ENCODE data around the gene TMC1.
"Not testable (repeated sequence)": the region's sequence is repeated elsewhere in the genome, so short reads cannot be mapped to it uniquely, and the experiment has no call there.

The TMC1 gene

GRCh38 chr9:72855321-72855720 lies 333.9 kb downstream of the TMC1 start:
- no peak overlapping the region for H3K27ac Mint-ChIP-seq
- no peaks in the 10 kb centered on the region for H3K36me3 Mint-ChIP-seq
- H3K4me3 Mint-ChIP-seq = no peak overlapping the region
- H3K27me3 Mint-ChIP-seq = peaks cover 0 to 5% of the 10 kb centered on the region in 2 donors
- peaks cover 5% of the 10 kb centered on the region in 2 donors for H3K4me1 Mint-ChIP-seq
- no peak for ATAC-seq (replicated peaks)
- no peak for DNase-seq
- H3K9me3 Mint-ChIP-seq = peaks cover 2 to 4% of the 10 kb centered on the region in 2 donors

- Mint-ChIP-seq H3K27ac (no peak overlapping the region), H3K9me3 (peaks cover 2 to 4% of the 10 kb centered on the region in 2 donors), H3K36me3 (no peaks in the 10 kb centered on the region), H3K27me3 (peaks cover 0 to 5% of the 10 kb centered on the region in 2 donors), H3K4me3 (no peak overlapping the region), H3K4me1 (peaks cover 5% of the 10 kb centered on the region in 2 donors)
- ATAC-seq (replicated peaks) = no peak
- DNase-seq = no peak
These were observed 334.6 kb downstream of the TMC1 start for GRCh38 chr9:72855890-72856523.

DNA sequence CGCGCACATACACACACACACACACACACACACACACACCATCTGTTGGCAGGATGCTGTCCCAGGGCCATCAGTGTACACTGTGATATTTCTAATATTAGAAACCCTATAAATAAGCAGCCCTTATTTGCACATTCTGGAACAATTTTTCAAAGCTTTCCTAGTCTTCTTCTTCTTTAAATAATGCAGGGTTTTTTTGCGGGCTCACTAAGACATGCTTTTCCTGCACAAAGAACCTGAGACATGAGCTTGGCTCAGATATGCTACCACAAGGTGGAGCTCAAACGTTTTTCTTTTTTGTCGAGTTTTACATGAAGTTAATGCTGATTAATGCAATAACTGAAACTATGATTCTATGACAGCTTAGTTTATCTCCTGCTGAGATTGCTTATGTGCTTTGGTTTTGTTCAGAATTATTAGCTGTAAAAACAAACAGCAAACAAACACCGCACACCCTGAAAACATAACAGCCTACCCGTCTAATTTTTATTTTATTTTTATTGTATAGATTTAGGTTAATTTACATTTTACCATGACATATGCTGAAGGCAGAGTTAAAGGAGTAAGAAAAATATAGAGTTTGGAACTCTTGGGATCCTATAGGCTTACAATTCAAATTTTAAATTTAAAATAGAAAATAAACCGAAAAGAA lies 335.7 kb downstream of the TMC1 start:
- DNase-seq (no peak), ATAC-seq (replicated peaks) (peak; percentile 57 to 60)
- no peaks in the 10 kb centered on the region for H3K27me3 Mint-ChIP-seq

DNA sequence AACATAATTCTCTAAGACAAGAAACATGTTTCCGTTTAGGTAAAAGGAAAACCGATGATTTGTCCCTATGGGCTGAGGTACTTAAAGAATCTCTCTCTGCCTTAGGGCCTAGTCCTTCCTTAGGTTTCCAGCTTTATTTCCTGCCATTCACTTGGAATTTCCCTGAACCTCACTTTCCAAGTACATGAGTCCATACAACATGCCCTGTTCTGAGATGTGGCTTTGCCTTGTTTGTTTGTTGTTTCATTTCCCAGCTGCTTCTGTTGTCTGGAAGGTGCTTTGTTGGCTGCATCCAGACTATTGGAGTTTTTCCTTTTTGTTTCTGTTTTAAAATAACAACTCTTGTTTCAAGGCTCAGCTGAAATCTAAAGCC lies 336.2 kb downstream of the TMC1 start:
- ATAC-seq (replicated peaks) (no peak), DNase-seq (no peak)
- H3K36me3 Mint-ChIP-seq = no peaks in the 10 kb centered on the region
- no peaks in the 10 kb centered on the region for H3K9me3 Mint-ChIP-seq
- no peak overlapping the region for H3K4me3 Mint-ChIP-seq
- no peak overlapping the region for H3K27ac Mint-ChIP-seq
- H3K4me1 Mint-ChIP-seq = peaks cover 8 to 12% of the 10 kb centered on the region in 2 donors
- no peaks in the 10 kb centered on the region for H3K27me3 Mint-ChIP-seq

More for the DNA sequence above, 335.7 kb downstream of the TMC1 start:
- Mint-ChIP-seq H3K4me3 (no peak overlapping the region), H3K9me3 (no peaks in the 10 kb centered on the region), H3K4me1 (peaks cover 5 to 7% of the 10 kb centered on the region in 2 donors), H3K36me3 (no peaks in the 10 kb centered on the region), H3K27ac (no peak overlapping the region)

DNA sequence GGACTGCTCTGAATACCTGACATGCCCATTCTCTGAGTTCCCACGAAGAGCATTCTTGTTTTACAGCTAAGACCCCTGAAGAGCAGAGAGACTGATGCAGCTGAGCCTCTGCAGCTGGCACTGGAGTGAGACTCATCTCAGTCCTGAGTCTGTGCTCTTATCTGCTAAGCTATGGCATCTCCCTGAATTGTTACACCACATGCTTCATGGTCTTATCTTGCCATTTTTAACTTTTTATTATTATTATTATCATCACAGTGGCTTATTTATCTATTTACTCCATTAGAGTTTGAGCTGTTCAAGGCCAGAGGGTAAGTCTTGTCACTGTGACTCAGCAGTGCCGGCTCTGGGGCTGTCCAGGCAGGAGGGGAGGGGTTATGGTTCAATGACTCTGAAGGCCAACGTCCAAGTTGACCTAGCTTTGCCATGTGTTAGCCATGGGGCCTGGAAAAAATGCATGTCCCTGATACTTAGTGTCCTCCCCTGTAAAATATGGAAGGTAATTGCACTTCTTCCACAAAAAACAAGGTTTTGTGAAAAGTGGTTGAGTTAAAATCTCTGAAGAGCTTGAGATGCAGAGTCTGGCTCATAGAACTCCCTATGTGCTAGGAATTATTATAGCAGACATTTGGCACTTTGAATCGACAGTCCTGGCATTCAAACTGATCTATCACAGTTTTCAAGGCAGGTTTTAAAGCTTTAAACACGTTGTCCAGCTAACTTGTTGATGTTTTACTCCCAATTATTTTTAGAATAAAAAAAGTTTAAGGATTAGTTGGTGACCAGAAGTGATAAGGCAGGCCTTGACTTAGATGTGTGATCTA lies 336.9 kb downstream of the TMC1 start:
- ATAC-seq (replicated peaks) = no peak
- Mint-ChIP-seq H3K4me1 (peaks cover 11 to 19% of the 10 kb centered on the region in 2 donors), H3K27ac (no peak overlapping the region), H3K9me3 (no peaks in the 10 kb centered on the region), H3K27me3 (no peaks in the 10 kb centered on the region), H3K4me3 (no peak overlapping the region), H3K36me3 (no peaks in the 10 kb centered on the region)
- no peak for DNase-seq

GRCh38 chr9:72862788-72863187 lies 341.4 kb downstream of the TMC1 start:
- not testable (repeated sequence) for H3K9me3 Mint-ChIP-seq; H3K27ac Mint-ChIP-seq; H3K27me3 Mint-ChIP-seq; ATAC-seq (replicated peaks); H3K36me3 Mint-ChIP-seq; H3K4me3 Mint-ChIP-seq; DNase-seq
- peaks cover 10 to 30% of the 10 kb centered on the region in 2 donors for H3K4me1 Mint-ChIP-seq

DNA sequence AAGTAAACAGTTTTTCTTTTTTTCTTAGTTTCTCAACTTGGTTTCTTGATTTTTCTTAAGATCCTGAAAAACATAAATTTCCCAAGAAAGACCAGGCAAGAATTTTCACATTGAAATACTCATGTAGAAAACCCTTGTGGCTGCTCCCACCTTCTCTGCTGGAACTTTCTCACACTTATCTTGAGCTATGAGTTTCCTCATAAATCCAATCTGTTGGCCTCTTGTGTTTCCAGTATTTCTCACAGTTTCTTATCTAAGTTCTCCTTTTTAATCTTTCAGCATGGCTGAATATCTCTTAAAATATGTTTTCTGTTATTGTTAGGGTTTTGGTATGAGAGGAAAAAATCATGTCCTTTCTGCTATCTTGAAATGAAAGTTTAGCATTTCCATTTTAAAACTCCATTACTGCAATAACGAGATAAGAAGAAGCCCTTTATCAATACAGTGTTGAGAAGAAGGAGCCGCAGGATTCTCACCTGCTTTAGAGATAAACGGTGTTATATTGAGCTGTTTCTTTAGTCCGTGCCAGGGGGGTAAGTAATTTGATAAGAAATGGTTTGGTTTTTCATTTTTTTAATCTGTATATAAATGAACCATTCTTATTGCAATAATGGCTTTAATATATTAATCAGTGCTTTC lies 342.2 kb downstream of the TMC1 start:
- no peak for DNase-seq
- Mint-ChIP-seq H3K9me3 (peaks cover 2 to 4% of the 10 kb centered on the region in 2 donors), H3K36me3 (no peaks in the 10 kb centered on the region), H3K4me3 (no peak overlapping the region), H3K27me3 (peaks cover 6 to 8% of the 10 kb centered on the region in 2 donors), H3K27ac (no peak overlapping the region), H3K4me1 (peaks cover 8 to 30% of the 10 kb centered on the region in 2 donors)
- ATAC-seq (replicated peaks) = no peak

- Mint-ChIP-seq H3K27ac (no peak overlapping the region), H3K4me3 (no peak overlapping the region), H3K36me3 (no peaks in the 10 kb centered on the region), H3K27me3 (peaks cover 6 to 8% of the 10 kb centered on the region in 2 donors), H3K9me3 (peaks cover 2 to 4% of the 10 kb centered on the region in 2 donors), H3K4me1 (peaks cover 7 to 28% of the 10 kb centered on the region in 2 donors)
- no peak for DNase-seq
- no peak for ATAC-seq (replicated peaks)
These were observed 342.9 kb downstream of the TMC1 start for GRCh38 chr9:72864327-72864726.

- peaks cover 2 to 4% of the 10 kb centered on the region in 2 donors for H3K9me3 Mint-ChIP-seq
- ATAC-seq (replicated peaks) (no peak), DNase-seq (no peak)
- peaks cover 0 to 8% of the 10 kb centered on the region in 2 donors for H3K27me3 Mint-ChIP-seq
- no peak overlapping the region for H3K4me3 Mint-ChIP-seq
- H3K4me1 Mint-ChIP-seq = no peaks in the 10 kb centered on the region
- H3K27ac Mint-ChIP-seq = no peak overlapping the region
- H3K36me3 Mint-ChIP-seq = no peaks in the 10 kb centered on the region
These were observed 350.3 kb downstream of the TMC1 start for GRCh38 chr9:72871685-72872084.

- DNase-seq (no peak), ATAC-seq (replicated peaks) (no peak)
- H3K27ac Mint-ChIP-seq = no peak overlapping the region
- no peaks in the 10 kb centered on the region for H3K4me1 Mint-ChIP-seq
- H3K9me3 Mint-ChIP-seq = peaks cover 2 to 4% of the 10 kb centered on the region in 2 donors
- H3K27me3 Mint-ChIP-seq = peaks cover 0 to 4% of the 10 kb centered on the region in 2 donors
- no peak overlapping the region for H3K4me3 Mint-ChIP-seq
- no peaks in the 10 kb centered on the region for H3K36me3 Mint-ChIP-seq
These were observed 351.3 kb downstream of the TMC1 start for GRCh38 chr9:72872718-72873117.

DNA sequence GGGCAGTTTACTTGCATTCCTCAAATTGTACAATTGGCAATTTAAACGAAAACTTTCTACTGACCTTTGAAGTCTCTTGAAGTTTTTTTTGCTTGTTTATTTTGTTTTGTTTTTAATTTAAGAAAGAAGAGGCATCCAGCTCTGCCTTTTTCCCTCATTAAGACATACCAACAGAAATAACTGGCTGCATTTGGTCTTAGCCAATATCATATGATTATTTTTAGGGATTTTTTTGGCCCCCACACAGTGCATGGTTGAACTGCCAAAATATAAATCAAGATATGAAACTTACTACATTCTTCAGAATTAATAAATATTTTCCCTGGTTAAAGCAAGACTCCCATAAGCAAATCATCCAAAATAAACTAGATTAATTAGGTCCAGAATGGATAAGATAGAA lies 352.0 kb downstream of the TMC1 start:
- H3K9me3 Mint-ChIP-seq = peaks cover 0 to 3% of the 10 kb centered on the region in 2 donors
- no peaks in the 10 kb centered on the region for H3K27me3 Mint-ChIP-seq
- DNase-seq (no peak), ATAC-seq (replicated peaks) (no peak)
- no peaks in the 10 kb centered on the region for H3K36me3 Mint-ChIP-seq
- no peaks in the 10 kb centered on the region for H3K4me1 Mint-ChIP-seq
- no peak overlapping the region for H3K4me3 Mint-ChIP-seq
- no peak overlapping the region for H3K27ac Mint-ChIP-seq

DNA sequence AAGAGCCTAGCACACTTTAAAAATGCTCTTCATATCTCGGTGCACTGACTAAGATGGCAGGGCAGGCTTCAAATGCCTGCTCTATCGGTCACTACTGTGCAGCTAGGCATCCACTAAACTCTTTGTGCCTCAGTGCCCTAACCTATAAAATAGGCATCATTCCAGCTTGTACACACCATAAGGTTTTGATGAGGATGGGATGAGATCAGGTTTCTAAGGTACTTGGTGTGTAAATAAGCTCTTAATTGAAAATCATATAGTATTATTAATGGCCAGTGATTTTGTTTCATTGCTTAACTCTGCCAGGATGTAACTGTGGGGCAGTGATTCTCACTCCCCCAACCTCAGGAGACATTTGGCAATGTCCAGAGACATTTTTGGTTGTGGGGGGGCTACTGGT lies 352.9 kb downstream of the TMC1 start:
- Mint-ChIP-seq H3K36me3 (no peaks in the 10 kb centered on the region), H3K27me3 (no peaks in the 10 kb centered on the region), H3K9me3 (peaks cover 0 to 7% of the 10 kb centered on the region in 2 donors), H3K4me1 (no peaks in the 10 kb centered on the region), H3K4me3 (no peak overlapping the region), H3K27ac (no peak overlapping the region)
- ATAC-seq (replicated peaks) (no peak), DNase-seq (no peak)

- Mint-ChIP-seq H3K4me1 (no peaks in the 10 kb centered on the region), H3K36me3 (no peaks in the 10 kb centered on the region), H3K27ac (no peak overlapping the region), H3K27me3 (no peaks in the 10 kb centered on the region), H3K4me3 (no peak overlapping the region), H3K9me3 (peaks cover 0 to 7% of the 10 kb centered on the region in 2 donors)
- no peak for ATAC-seq (replicated peaks)
- DNase-seq = no peak
These were observed 353.8 kb downstream of the TMC1 start for GRCh38 chr9:72875221-72875620.

GRCh38 chr9:72880821-72881220 lies 359.4 kb downstream of the TMC1 start:
- Mint-ChIP-seq H3K27me3 (no peaks in the 10 kb centered on the region), H3K9me3 (peaks cover 0 to 7% of the 10 kb centered on the region in 2 donors), H3K4me3 (no peak overlapping the region), H3K27ac (no peak overlapping the region), H3K36me3 (no peaks in the 10 kb centered on the region), H3K4me1 (no peaks in the 10 kb centered on the region)
- DNase-seq (no peak), ATAC-seq (replicated peaks) (no peak)

All from stimulated activated naive B cell treated with anti-CD40 and anti-IgM and Interleukin-4, amounts not matched to agents 10 μg/mL and 1 μg/mL and 100 μg/mL, for 72 hours (primary cell).